Stimulated activated CD4-positive, alpha-beta T cell treated with anti-CD3 and anti-CD28 coated beads, Interleukin-15, amount 100 ng/mL, for 1 hour (primary cell): ENCODE results near the gene NOTCH2.
"Not testable (repeated sequence)": the region's sequence is repeated elsewhere in the genome, so short reads cannot be mapped to it uniquely, and the experiment has no call there.

Experiments used
- DNase-seq, 2 donors: peaks; one replicate each; pipeline ENCODE4 v3.0.0-alpha.2; 2020; ENCODE audit warnings: low read depth in 1 of 2, low spot score in 1 of 2

NOTCH2 gene

GRCh38 chr1:120069920-120070214 lies 405 bp upstream of the NOTCH2 start:
- DNase-seq: not testable (repeated sequence)

- peak in 1 of 2 donors; percentile 1 for DNase-seq
Observed at GRCh38 chr1:120068683-120069066, 787 bp downstream of the NOTCH2 start.

GRCh38 chr1:120048208-120048607 lies 21.3 kb downstream of the NOTCH2 start:
- DNase-seq: not testable (repeated sequence)

DNA sequence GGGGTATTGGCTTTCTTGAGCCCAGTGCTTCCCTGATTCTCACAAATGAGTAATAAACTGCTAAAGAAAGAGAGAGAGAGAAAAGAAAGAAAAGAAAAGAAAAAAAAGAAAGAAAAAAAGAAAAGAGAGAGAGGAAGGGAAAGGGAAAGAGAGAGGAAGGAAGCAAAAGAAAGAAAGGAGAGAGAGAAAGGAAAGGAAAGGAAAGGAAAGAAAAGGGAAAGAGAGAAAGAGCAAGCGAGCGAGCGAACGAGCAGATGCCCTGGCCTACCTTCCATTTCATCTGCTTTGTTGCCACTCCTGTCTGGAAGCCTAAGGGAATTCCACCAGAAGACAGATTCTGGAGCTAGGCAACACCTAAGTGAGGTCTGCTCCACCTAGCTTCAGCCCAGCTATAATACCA lies 27.7 kb downstream of the NOTCH2 start:
- DNase-seq: not testable (repeated sequence)

GRCh38 chr1:120032253-120032652 lies 37.2 kb downstream of the NOTCH2 start:
- DNase-seq: not testable (repeated sequence)

GRCh38 chr1:120023791-120024190 lies 45.7 kb downstream of the NOTCH2 start:
- DNase-seq: not testable (repeated sequence)

- DNase-seq: not testable (repeated sequence)
Observed at GRCh38 chr1:120014978-120015377, 54.5 kb downstream of the NOTCH2 start.

GRCh38 chr1:120008320-120008719 lies 61.1 kb downstream of the NOTCH2 start:
- not testable (repeated sequence) for DNase-seq

- DNase-seq: not testable (repeated sequence)
Observed at GRCh38 chr1:120007850-120008249, 61.6 kb downstream of the NOTCH2 start.

DNA sequence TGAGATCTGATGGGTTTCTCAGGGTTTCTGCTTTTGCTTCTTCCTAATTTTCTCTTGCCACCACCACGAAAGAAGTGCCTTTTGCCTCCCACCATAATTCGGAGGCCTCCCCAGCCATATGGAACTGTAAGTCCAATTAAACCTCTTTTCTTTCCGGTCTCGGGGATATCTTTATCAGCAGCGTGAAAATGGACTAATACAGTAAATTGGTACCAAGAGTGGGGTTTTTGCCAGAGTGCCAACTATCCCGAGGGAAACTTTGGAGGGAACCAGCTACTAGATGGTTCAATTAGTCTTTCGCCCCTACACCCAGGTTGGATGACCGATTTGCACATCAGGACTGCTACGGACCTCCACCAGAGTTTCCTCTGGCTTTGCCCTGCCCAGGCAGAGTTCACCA lies 68.4 kb downstream of the NOTCH2 start:
- DNase-seq: not testable (repeated sequence)

DNA sequence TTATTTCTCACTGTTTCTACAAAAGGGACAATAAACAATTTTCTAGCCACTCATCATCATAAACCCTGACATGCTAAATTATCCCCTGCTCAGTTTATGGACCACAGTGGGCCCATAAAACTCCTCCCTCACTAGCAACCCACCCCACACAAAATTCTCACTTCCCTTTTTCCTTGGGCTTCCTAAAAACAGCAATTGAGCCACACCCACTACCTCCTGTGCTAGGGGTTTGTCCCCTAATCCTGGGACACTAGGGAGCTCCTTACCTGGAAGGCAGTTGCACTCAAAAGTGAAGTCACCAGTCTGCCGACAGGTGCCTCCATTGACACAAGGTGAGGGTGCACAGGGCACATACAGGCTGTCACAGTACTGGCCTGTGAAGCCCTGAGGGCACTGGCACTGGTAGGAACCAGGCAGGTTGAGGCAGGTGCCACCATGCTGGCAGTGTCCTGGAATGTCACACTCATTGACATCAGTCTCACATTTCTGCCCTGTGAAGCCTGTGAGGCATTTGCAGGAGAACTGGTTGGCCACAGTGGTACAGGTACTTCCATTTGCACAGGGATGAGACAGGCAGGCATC lies 72.6 kb downstream of the NOTCH2 start:
- DNase-seq: not testable (repeated sequence)

DNA sequence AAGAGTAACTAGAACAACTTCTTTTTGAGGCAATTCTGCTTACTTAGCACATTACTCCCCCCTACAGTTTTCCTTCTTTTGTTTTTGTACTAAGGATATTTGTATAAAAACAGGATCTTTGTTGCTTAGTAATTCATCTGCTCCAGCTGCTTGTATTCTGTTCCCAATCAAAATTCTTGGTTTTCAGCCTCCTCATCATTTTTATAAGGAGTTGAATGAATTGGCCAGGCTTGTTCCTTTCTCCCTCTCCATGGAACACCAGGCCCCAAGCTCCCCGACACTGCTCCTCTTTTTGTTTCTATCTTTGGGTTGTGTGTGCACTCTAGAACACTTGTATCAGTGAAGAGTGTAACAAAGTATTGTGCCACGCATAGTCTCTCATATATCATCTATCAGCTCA lies 73.5 kb downstream of the NOTCH2 start:
- not testable (repeated sequence) for DNase-seq

DNA sequence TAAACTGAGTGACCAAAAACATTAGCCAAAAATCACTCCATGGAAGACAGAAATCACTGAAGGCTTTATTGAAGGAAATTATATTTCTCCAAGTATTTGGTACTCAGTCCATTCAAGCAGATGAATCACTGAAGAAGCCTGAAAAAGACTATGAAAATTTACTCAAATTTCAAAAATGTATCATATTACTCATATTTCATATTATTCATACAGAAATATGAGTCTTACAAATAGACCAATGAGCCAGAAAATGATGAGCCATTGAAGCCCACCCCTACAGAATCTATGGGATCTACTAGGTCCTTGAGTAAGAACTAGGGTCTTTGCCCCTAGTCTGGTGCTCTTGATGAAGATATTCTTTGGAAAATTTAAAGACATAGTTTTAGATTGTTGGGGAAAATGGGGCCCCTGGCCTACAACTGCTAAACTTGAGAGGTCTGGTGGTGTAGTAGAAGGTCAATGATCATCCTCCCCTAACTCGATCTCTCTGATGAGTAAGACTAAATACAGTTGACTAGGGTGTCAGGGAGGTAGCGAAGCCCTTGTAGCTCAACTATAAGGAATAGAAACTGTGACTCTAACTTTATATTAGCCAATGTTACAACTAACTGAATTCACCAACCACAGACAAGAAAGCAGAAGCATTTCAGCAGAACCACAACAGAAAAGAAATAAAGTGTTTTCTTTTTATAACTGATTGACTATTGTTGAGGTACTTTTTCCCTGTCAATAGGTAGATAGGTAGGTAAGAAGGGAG lies 81.0 kb downstream of the NOTCH2 start:
- no peak for DNase-seq

DNA sequence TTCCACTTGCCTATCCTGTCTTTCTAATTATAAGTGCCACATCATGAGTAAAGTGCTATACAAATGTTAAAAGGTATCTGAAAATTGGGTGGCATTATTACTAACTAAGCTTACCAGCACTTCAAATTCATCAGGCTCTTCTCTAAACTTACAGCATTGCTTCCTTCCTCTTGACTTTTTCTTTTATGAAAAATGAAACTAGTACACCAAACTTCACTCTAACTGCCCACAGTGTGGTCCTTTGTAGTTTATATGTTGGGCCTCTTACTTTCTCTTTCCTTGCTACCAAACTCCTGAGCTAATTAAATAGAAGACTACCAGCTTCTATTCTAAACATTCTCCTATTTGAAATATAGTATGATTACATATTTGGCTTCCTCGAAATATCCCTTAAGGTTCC lies 81.8 kb downstream of the NOTCH2 start:
- no peak for DNase-seq

DNA sequence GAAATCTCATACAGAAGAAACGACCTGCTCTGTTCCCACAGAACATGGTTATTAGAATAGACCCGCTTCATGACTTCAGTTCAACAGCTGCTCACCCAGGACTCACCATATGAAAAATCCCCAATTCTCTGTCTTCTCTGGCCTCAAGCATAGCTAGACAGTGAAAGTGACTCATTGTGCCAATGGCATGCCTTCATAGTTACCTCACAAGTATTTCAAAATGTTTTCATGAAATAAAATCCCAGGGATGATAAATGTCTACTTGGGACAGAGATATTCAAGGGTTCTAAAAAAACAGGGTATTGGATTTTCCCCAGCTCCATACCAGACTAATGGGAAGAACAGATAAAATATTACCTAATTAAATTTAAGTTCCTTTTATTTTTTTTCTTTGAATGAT lies 82.3 kb downstream of the NOTCH2 start:
- DNase-seq: no peak

DNA sequence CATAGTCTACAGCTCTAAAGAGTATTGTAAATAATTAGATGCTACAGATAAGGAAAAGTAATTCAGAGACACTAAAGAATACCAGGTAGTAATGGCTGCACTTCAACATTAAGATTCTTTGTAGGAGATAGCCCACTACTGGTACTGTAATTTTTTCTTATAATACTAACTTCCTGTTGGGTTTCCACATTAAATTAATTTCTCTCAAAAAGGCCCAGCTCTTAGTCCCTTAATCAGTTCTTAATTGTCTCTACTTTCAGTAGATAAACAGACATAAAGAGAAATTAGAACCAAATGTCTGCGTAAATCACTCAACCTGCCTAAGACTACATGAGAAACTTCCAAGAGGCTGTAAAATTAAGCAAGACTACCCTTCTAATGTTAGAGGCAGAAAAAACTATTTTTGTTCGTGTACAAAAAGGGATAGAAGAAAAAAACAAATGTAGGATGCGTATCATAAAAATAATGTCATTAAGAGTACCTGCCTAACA lies 83.4 kb downstream of the NOTCH2 start:
- no peak for DNase-seq

GRCh38 chr1:119984771-119985170 lies 84.7 kb downstream of the NOTCH2 start:
- no peak for DNase-seq

- DNase-seq: no peak
Observed at GRCh38 chr1:119981986-119982815, 87.3 kb downstream of the NOTCH2 start.

DNA sequence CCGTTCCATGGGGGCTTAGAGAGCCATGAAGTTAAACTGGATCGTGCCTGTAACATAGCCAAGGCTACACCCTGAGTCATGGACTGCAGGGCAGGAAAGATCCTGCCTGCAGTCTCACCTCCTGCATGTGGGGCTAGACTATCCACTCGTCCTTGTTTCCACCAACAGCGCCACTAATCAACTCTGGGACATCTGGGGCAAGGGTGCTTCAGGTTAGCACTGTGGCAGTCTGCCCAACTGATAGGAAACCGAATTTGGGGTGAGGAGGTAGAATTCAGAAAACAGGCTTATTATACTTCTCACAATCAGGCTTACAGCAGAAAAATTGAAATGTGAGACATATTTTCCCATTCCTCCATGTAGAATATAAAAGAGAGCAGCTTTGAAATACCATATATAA lies 88.0 kb downstream of the NOTCH2 start:
- no peak for DNase-seq

GRCh38 chr1:119978018-119978505 lies 91.4 kb downstream of the NOTCH2 start:
- no peak for DNase-seq

DNA sequence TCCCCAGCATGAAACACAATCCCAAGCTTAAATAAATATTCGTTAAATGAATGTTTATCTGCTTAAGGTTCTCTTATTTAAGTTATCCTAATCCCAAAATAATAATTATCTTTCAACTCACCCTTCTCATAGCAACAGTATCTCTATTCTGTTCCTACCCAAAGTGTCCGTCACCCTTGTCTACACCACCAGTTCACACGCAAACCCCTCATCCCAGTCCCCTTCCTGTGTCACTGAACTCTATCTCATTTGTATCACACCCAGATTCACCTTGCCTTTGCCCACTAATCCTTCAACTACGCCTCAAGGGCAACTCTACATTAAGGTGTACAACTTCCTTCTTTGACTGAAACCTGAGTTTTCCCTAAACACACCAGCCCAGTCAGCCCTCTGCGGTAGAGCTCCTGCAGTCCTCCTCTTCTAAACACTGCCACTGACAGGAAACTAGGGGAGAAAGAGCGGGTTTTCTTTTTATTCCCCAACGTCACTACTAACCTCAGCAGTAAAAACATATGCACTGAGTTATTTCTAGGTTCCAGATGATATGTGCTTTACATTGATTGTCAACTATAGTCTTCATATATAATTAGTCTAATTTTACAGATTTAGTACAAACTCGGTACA lies 92.2 kb downstream of the NOTCH2 start:
- DNase-seq: not testable (repeated sequence)
